GM18861 (cell line): Measurements from ENCODE around the gene USP11.

Experiments
- ATAC-seq: cut with Tn5 transposase; IDR thresholded peaks from one replicate; pipeline ENCODE4 v1.9.1; 2021; ENCODE audit not compliant: unreplicated experiment

USP11 gene

GRCh38 chrX:47232803-47233332 lies at the start of gene USP11:
Gene USP11, plus strand, starts transcription at chrX:47233009. Its CDS starts 35 bp downstream, at chrX:47233044.
- ATAC-seq = no peak

GRCh38 chrX:47184486-47184885 lies 48.3 kb upstream of the USP11 start:
- ATAC-seq = no peak

- ATAC-seq = no peak
Observed at GRCh38 chrX:47185241-47185640, 47.6 kb upstream of the USP11 start.

GRCh38 chrX:47186096-47186740 lies 46.6 kb upstream of the USP11 start:
- ATAC-seq = no peak

GRCh38 chrX:47187106-47187677 lies 45.6 kb upstream of the USP11 start:
- no peak for ATAC-seq

GRCh38 chrX:47189906-47190305 lies 42.9 kb upstream of the USP11 start:
- no peak for ATAC-seq

- peak; percentile 53 for ATAC-seq
Observed at GRCh38 chrX:47190445-47191269, 42.2 kb upstream of the USP11 start.

- ATAC-seq = no peak
Observed at GRCh38 chrX:47191331-47191730, 41.5 kb upstream of the USP11 start.

GRCh38 chrX:47191806-47192401 lies 40.9 kb upstream of the USP11 start:
- ATAC-seq = no peak

GRCh38 chrX:47193475-47194193 lies 39.2 kb upstream of the USP11 start, which contains the start of gene UBA1:
Gene UBA1, plus strand, starts transcription at chrX:47193829. Its CDS starts 4,974 bp downstream, at chrX:47198803.
- ATAC-seq = peak; percentile 73

- no peak for ATAC-seq
Observed at GRCh38 chrX:47194194-47194787, 38.5 kb upstream of the USP11 start.

GRCh38 chrX:47196098-47196497 lies 36.7 kb upstream of the USP11 start:
- ATAC-seq = no peak

GRCh38 chrX:47197526-47197925 lies 35.3 kb upstream of the USP11 start:
- ATAC-seq = no peak

- no peak for ATAC-seq
Observed at GRCh38 chrX:47198026-47198686, 34.7 kb upstream of the USP11 start.

GRCh38 chrX:47198687-47199080 lies 34.1 kb upstream of the USP11 start:
- ATAC-seq = no peak

GRCh38 chrX:47199286-47199685 lies 33.5 kb upstream of the USP11 start:
- ATAC-seq = no peak

- ATAC-seq = no peak
Observed at GRCh38 chrX:47200385-47201150, 32.2 kb upstream of the USP11 start.

- ATAC-seq = no peak
Observed at GRCh38 chrX:47201345-47201944, 31.4 kb upstream of the USP11 start.

GRCh38 chrX:47202316-47202715 lies 30.5 kb upstream of the USP11 start:
- no peak for ATAC-seq
